Fibroblast of lung (primary cell): ENCODE data around the gene UBL4B. TPM values are rescaled to one million over a fixed set of nuclear protein-coding genes. Genes with fewer than 3 reads are reported as not detected.

Experiments
- DNase-seq, 2 donors: peaks; one replicate each; pipeline versions ENCODE4 v3.0.0 to v3.0.0-alpha.2; 2010; ENCODE audit warnings: low read depth in 2 of 2
- H2AFZ ChIP-seq: 2 replicates; pipeline ENCODE4 v1.5.1; 2012; ENCODE audit warnings: low read length, control low read depth, inconsistent platforms
- H3K27ac ChIP-seq: 2 replicates; pipeline ENCODE4 v1.5.1; 2011; ENCODE audit warnings: low read length, control low read depth; ENCODE audit not compliant: insufficient read depth
- H3K27me3 ChIP-seq: 2 replicates; pipeline ENCODE4 v1.5.1; 2011; ENCODE audit warnings: mild to moderate bottlenecking, low read length; ENCODE audit not compliant: control insufficient read depth, insufficient read depth
- H3K36me3 ChIP-seq: 2 replicates; pipeline ENCODE4 v1.5.1; 2011; ENCODE audit warnings: low read length; ENCODE audit not compliant: control insufficient read depth, insufficient read depth
- H3K4me1 ChIP-seq: 2 replicates; pipeline ENCODE4 v1.5.1; 2011; ENCODE audit warnings: low read length; ENCODE audit not compliant: control insufficient read depth, insufficient read depth; ENCODE audit errors: extremely low read depth
- H3K4me2 ChIP-seq: 2 replicates; pipeline ENCODE4 v1.5.1; 2011; ENCODE audit warnings: low read length, control low read depth; ENCODE audit not compliant: insufficient read depth; ENCODE audit errors: extremely low read depth
- H3K4me3 ChIP-seq, 4 experiments: fragments of 200-600 bp in 1 of 4; sonication (generic) in 1 of 4; replicated peaks in 1 of 4; 2 replicates each; pipeline ENCODE4 v1.5.1; 2011 to 2016; ENCODE audit warnings: low read length in 4 of 4, low read depth in 3 of 4, mild to moderate bottlenecking in 3 of 4, control low read depth in 2 of 4, inconsistent platforms in 1 of 4, mixed read lengths in 1 of 4; ENCODE audit not compliant: insufficient read depth in 1 of 4; ENCODE audit errors: control extremely low read depth in 1 of 4
- H3K79me2 ChIP-seq: 2 replicates; pipeline ENCODE4 v1.5.1; 2012; ENCODE audit warnings: mild to moderate bottlenecking, low read length, inconsistent platforms; ENCODE audit not compliant: control insufficient read depth, insufficient read depth
- H3K9ac ChIP-seq: 2 replicates; pipeline ENCODE4 v1.5.1; 2011; ENCODE audit warnings: mild to moderate bottlenecking, low read length, control low read depth; ENCODE audit not compliant: insufficient read depth
- H3K9me3 ChIP-seq: 2 replicates; pipeline ENCODE4 v1.5.1; 2012; ENCODE audit warnings: low read depth, low read length; ENCODE audit not compliant: control insufficient read depth, insufficient read depth
- H4K20me1 ChIP-seq: 2 replicates; pipeline ENCODE4 v1.5.1; 2011; ENCODE audit warnings: low read length; ENCODE audit not compliant: control insufficient read depth, insufficient read depth; ENCODE audit errors: extremely low read depth
- CTCF ChIP-seq, 2 donors: IDR thresholded peaks in 1 of 2; conservative IDR thresholded peaks in 1 of 2; 1 replicate in 1 of 2; 2 replicates in 1 of 2; pipeline ENCODE4 v1.5.1; 2011 to 2012; ENCODE audit warnings: low read length in 2 of 2, control low read depth in 1 of 2, inconsistent platforms in 1 of 2, low read depth in 1 of 2, mild to moderate bottlenecking in 1 of 2
- EZH2 ChIP-seq: IDR thresholded peaks from 2 replicates; pipeline ENCODE4 v1.5.1; 2012; ENCODE audit warnings: low read length, control low read depth, mild to moderate bottlenecking; ENCODE audit errors: missing control alignments
- polyA plus RNA-seq, 2 donors: library from polyadenylated mRNA; depleted of rRNA in 1 of 2; stranded (reverse) in 1 of 2; unstranded in 1 of 2; fragments of >200 nt; gene quantifications; 2 replicates each; pipeline ENCODE4 v1.2.1, GENCODE V29; 2011 to 2012; ENCODE audit warnings: missing spikeins in 1 of 2
- total RNA-seq: library from RNA; depleted of rRNA; stranded (reverse); fragments of >200 nt; gene quantifications from 2 replicates; pipeline ENCODE4 v1.2.1, GENCODE V29; 2014

The UBL4B gene
- total and polyA plus RNA-seq, 2 donors (not counting 1 experiment from before 2014, with no cell fraction given) = not detected

- Histone ChIP-seq H3K4me2 (no peak overlapping the region), H3K9me3 (no peaks in the 10 kb centered on the region), H3K79me2 (no peaks in the 10 kb centered on the region), H3K4me3 (no peak overlapping the region), H3K9ac (no peak overlapping the region), H3K27ac (no peak overlapping the region), H3K36me3 (no peaks in the 10 kb centered on the region), H3K27me3 (peaks cover 40% of the 10 kb centered on the region), H4K20me1 (no peaks in the 10 kb centered on the region), H3K4me1 (no peaks in the 10 kb centered on the region), H2AFZ (no peak overlapping the region)
- DNase-seq = no peak
- no peak for TF ChIP-seq EZH2
- TF ChIP-seq CTCF (conservative IDR thresholded peaks at IDR 0.05 in 1 of 2, IDR thresholded peaks at IDR 0.05 in 1 of 2; ENCODE audit: low read depth in 1 of 2, low read length in 2 of 2) = no peak
These were observed 47.5 kb upstream of the UBL4B start for GRCh38 chr1:110064576-110065337.

DNA sequence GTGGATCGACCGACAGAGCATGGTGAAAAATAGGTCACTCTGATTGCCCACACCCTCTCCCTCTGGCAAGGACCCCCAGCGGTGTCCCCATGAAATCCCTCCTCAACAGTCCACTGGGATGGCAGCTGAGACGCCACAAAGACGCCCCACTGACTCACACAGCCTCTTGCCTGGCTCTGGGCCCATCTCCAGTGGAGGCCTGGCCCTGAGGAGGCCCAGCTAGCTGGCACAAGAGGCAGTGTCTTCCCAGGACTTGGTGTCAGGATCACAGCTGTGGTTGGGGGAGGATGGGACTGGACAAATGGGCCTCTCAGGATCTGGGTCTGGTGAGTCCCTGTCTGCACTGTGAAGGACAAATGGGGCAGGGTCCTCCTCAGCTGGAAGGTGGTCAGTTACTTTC lies 46.4 kb upstream of the UBL4B start:
- H3K9ac ChIP-seq = no peak overlapping the region
- no peak overlapping the region for H3K27ac ChIP-seq
- peaks cover 49% of the 10 kb centered on the region for H3K27me3 ChIP-seq
- no peaks in the 10 kb centered on the region for H3K9me3 ChIP-seq
- no peaks in the 10 kb centered on the region for H3K36me3 ChIP-seq
- no peak overlapping the region for H3K4me2 ChIP-seq
- H4K20me1 ChIP-seq = no peaks in the 10 kb centered on the region
- H2AFZ ChIP-seq = no peak overlapping the region
- H3K79me2 ChIP-seq = no peaks in the 10 kb centered on the region
- no peaks in the 10 kb centered on the region for H3K4me1 ChIP-seq
- DNase-seq = no peak
- H3K4me3 ChIP-seq = no peak overlapping the region
- TF ChIP-seq CTCF (conservative IDR thresholded peaks at IDR 0.05 in 1 of 2, IDR thresholded peaks at IDR 0.05 in 1 of 2; ENCODE audit: low read depth in 1 of 2, low read length in 2 of 2) (no peak), EZH2 (no peak)

- no peak overlapping the region for H3K4me3 ChIP-seq
- no peaks in the 10 kb centered on the region for H3K4me1 ChIP-seq
- DNase-seq = no peak
- H4K20me1 ChIP-seq = no peaks in the 10 kb centered on the region
- H3K79me2 ChIP-seq = no peaks in the 10 kb centered on the region
- H3K4me2 ChIP-seq = no peak overlapping the region
- H3K36me3 ChIP-seq = no peaks in the 10 kb centered on the region
- no peak overlapping the region for H3K27ac ChIP-seq
- H3K9me3 ChIP-seq = no peaks in the 10 kb centered on the region
- TF ChIP-seq CTCF (conservative IDR thresholded peaks at IDR 0.05 in 1 of 2, IDR thresholded peaks at IDR 0.05 in 1 of 2; ENCODE audit: low read depth in 1 of 2, low read length in 2 of 2) = no peak
- TF ChIP-seq EZH2 = no peak
- no peak overlapping the region for H2AFZ ChIP-seq
- peaks cover 65% of the 10 kb centered on the region for H3K27me3 ChIP-seq
- no peak overlapping the region for H3K9ac ChIP-seq
These were observed 44.8 kb upstream of the UBL4B start for GRCh38 chr1:110067479-110067892.
